GM21526 (cell line): ENCODE data around the gene INTS4.
"Not testable (repeated sequence)": the region's sequence is repeated elsewhere in the genome, so short reads cannot be mapped to it uniquely, and the experiment has no call there.

ENCODE experiments used
- ATAC-seq: cut with Tn5 transposase; IDR thresholded peaks from one replicate; pipeline ENCODE4 v1.9.1; 2021; ENCODE audit warnings: moderate library complexity; ENCODE audit not compliant: unreplicated experiment, low FRiP score

INTS4 gene

GRCh38 chr11:77884829-77885190 is 109.7 kb downstream of the INTS4 start:
- no peak for ATAC-seq

- no peak for ATAC-seq
Observed at GRCh38 chr11:77884186-77884828, 110.2 kb downstream of the INTS4 start.

DNA sequence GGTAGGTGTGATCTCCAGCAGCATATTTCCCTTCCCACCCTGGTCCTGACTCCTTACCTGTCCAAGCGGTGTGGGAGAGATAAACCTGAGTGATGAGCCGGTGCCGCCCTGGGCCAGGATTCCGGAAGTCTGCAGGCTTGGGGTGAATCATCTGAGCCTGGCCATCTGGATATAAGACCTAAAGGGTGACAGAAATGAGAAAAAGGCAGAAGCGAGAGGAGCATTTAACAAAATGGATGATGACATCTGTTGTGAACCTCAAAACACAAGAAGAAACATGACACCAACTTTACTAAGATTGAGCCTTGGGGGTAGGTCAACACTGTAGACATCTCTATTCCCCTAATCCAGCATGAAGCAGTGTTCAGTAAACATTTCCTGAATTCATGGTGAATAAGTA is 110.7 kb downstream of the INTS4 start:
- ATAC-seq, result no peak

GRCh38 chr11:77882396-77882795 is 112.1 kb downstream of the INTS4 start:
- no peak for ATAC-seq

DNA sequence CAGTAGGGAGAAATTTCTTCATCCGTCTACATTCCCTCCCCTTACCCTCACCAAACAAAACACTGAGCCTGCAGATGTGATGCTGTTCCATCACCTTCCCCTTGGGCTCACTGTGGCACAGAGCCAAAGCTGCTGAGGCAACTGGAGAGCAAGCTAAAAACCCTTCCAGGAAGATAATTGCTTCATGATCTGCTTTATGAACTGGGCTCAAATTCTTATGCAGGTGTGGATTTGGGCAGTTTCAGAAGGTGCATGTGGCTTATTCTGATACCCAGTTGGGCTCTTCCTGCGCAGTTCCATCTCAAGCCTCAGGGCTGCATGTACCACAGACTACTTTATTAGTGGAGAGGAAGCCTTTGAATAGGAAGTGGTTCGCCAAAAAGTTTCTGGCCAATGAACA is 115.2 kb downstream of the INTS4 start:
- no peak for ATAC-seq

GRCh38 chr11:77878247-77878646 is 116.2 kb downstream of the INTS4 start:
- not testable (repeated sequence) for ATAC-seq

DNA sequence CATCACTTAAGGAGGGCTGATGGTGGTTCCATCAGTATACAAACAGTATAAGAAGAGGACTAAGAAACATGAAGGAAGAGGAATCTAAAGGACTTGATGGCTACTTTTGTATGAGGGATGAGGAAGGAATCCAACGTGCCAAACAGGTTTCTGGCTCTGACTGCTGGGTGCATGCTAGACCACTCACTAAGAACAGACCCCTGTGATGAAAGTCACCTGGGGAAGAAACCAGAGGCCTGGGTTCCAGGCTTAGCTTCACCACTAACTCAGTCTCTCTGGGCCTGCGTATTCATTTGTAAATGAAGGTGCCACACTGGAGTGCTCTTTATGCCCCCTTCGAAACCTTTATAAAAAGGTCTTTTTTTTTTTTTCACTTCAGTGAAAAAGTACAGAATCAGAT is 118.4 kb downstream of the INTS4 start:
- no peak for ATAC-seq

GRCh38 chr11:77874206-77874605 is 120.3 kb downstream of the INTS4 start:
- ATAC-seq, result no peak

DNA sequence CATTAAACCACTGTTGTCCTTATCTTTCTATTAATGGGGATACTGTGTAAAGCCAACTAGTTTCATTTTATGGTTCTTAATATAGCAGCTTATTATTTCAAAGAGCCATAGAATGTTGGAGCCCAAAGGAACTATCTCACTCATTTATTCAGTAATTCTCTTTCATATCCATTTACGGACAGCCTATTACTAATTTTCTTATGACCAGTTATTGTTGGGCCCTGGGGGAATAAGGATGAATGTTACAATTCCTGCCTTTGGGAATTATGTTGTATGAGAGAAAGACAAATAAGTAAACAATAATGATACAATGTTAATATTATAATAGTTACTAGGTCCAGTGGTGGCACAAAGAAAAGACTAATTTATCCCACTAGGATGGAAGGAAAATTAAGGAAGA is 121.1 kb downstream of the INTS4 start:
- no peak for ATAC-seq

DNA sequence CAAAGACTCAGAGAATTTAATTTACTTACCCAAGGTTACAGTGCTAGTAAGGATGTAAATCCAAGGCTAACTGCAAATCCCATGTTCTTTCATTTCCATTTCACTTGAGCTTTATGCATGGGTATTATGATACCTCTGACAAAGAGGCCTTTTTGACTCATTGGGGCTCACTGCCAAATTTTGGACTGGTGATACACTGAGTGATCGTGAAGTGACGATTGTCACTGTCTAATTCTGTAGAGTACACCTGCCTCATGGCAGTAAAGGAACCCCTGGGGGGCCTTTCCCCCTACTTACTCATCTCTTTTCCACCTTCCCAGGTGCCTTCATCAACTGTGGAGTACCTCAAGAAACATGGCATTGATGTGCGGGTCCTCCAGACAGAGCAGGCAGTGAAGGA is 122.6 kb downstream of the INTS4 start:
- ATAC-seq, result no peak

- ATAC-seq, result no peak
Observed at GRCh38 chr11:77868744-77869143, 125.7 kb downstream of the INTS4 start.

DNA sequence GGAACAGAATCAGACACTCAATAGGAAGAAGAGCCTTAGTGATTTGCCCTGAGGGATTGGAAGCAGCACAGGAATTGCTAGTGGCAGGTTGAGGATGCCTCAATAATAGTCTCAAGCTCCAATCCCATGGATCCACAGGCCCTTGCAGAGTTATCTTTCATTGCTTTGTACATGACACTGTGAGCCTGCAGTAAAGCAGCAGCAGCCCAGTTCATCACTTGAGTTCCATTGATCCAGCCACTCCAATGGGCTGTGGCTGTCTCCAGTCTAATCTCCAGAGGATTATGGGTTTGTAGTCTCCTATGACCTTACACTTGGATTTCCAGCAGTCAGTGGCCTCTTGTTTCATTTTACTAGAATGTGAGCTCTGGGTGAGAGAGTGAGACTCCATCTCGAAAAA is 128.1 kb downstream of the INTS4 start:
- no peak for ATAC-seq

DNA sequence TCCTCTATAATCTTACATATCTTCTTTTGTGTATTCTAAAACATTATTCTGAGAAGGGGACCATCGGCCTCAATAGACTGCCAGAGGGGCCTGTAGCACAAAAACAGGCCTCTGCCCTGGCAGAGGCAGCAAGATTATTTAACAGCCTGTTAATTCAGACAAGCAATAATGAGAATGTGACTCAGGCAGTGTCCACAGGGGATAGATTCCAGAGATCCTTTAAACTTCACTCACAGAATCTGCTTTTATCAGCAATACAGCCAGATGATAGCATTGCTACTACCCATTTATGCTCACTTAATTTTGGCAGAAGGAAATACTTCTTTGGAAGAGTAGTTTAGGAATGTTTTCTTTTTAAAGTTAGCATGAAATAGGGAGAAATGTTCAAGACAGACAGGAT is 128.7 kb downstream of the INTS4 start:
- no peak for ATAC-seq

GRCh38 chr11:77861444-77861843 is 133.0 kb downstream of the INTS4 start:
- not testable (repeated sequence) for ATAC-seq

DNA sequence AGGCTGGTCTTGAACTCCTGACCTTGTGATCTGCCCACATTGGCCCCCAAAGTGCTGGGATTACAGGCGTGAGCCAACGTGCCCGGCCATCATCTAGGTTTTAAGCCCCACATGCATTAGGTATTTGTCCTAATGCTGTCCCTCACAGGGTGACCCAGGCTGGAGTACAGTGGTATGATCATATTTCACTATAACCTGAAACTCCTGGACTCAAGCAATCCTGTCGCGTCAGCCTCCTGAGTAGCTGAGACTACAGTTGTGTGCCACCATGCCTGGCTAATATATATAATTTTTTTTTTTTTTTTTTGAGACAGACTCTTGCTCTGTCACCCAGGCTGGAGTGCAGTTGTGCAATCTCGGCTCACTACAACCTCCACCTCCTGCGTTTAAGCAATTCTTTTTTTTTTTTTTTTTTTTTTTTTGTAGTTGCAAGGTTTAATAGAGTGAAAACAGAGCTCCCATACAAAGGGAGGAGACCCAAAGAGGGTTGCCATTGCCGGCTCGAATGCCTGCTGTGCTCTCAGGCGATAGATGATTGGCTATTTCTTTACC is 136.5 kb downstream of the INTS4 start:
- ATAC-seq, result not testable (repeated sequence)

DNA sequence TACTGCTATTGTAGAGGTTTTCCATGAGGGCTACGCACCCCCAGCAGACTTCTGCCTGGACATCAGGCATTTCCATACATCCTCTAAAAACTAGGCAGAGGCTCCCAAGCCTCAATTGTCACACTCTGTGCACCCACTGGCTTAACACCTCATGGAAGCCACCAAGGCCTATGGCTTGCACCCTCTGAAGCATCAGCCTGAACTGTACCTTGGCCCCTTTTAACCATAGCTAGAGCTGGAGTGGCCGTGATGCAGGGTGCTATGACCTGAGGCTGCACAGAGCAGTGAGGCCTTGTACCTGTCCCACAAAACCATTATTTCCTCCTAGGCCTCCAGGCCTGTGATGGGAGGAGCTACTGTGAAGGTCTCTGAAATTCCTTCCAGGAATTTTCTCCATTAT is 139.6 kb downstream of the INTS4 start:
- ATAC-seq, result no peak

GRCh38 chr11:77851503-77851902 is 143.0 kb downstream of the INTS4 start:
- ATAC-seq, result no peak

- ATAC-seq, result not testable (repeated sequence)
Observed at GRCh38 chr11:77843700-77844099, 150.8 kb downstream of the INTS4 start.

- ATAC-seq, result no peak
Observed at GRCh38 chr11:77842441-77843121, 151.9 kb downstream of the INTS4 start.

DNA sequence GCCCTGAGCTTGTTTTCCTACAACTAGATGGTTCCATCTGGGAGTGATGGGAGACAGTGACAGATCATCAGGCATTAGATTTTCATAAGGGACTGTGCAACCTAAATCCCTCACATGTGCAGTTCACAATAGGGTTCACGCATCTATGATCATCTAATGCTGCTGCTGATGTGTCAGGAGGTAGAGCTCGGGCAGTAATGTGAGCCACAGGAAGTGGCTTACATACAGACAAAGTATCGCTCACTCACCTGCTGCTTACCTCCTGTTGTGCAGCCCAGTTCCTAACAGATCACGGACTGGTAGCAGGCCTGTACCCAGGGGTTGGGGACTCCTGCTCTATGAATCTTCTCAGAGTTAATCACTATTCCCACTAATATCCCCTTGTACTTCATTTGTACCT is 161.2 kb downstream of the INTS4 start:
- ATAC-seq, result no peak

DNA sequence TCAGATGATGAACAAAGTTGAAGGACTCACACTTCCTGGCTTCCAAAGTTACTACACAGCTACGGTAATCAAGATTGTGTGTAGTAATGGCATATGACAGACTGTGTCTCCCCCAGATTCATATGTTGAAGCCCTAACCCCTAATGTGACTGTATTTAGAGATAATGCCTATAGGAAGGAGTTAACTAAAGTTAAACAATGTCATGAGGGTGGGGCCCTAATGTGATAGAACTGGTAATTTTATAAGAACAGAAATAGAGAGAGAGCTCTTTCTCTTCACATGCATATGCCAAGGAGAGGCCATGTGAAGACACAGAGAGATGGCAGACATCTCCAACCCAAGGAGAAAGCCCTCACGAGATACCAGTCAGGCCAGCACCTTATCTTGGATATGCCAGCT is 165.5 kb downstream of the INTS4 start:
- no peak for ATAC-seq
